ENCODE data around the gene GATA3.

Gene GATA3

GRCh38 chr10:8100366-8100765, 45.9 kb downstream of the GATA3 start:
- no peak for DNase-seq (ENCODE audit: low spot score)

- DNase-seq (ENCODE audit: low spot score) = no peak
Observed at GRCh38 chr10:8102708-8103401, 48.4 kb downstream of the GATA3 start.

- no peak for DNase-seq (ENCODE audit: low spot score)
Observed at GRCh38 chr10:8103543-8103942, 49.1 kb downstream of the GATA3 start.

- no peak for DNase-seq (ENCODE audit: low spot score)
Observed at GRCh38 chr10:8104005-8104404, 49.5 kb downstream of the GATA3 start.

- no peak for DNase-seq (ENCODE audit: low spot score)
Observed at GRCh38 chr10:8104721-8105120, 50.2 kb downstream of the GATA3 start.

- DNase-seq (ENCODE audit: low spot score) = no peak
Observed at GRCh38 chr10:8105932-8106331, 51.4 kb downstream of the GATA3 start.

- DNase-seq (ENCODE audit: low spot score) = no peak
Observed at GRCh38 chr10:8112230-8112905, 57.9 kb downstream of the GATA3 start.

GRCh38 chr10:8112942-8113442, 58.5 kb downstream of the GATA3 start:
- no peak for DNase-seq (ENCODE audit: low spot score)

- DNase-seq (ENCODE audit: low spot score) = no peak
Observed at GRCh38 chr10:8113616-8114015, 59.1 kb downstream of the GATA3 start.

- DNase-seq (ENCODE audit: low spot score) = no peak
Observed at GRCh38 chr10:8114741-8115617, 60.5 kb downstream of the GATA3 start.

- DNase-seq (ENCODE audit: low spot score) = no peak
Observed at GRCh38 chr10:8115618-8115980, 61.1 kb downstream of the GATA3 start.

- DNase-seq (ENCODE audit: low spot score) = no peak
Observed at GRCh38 chr10:8116474-8116873, 62.0 kb downstream of the GATA3 start.

- DNase-seq (ENCODE audit: low spot score) = no peak
Observed at GRCh38 chr10:8116926-8117493, 62.5 kb downstream of the GATA3 start.

- no peak for DNase-seq (ENCODE audit: low spot score)
Observed at GRCh38 chr10:8121201-8121890, 66.9 kb downstream of the GATA3 start.

- no peak for DNase-seq (ENCODE audit: low spot score)
Observed at GRCh38 chr10:8122611-8123369, 68.3 kb downstream of the GATA3 start.

- DNase-seq (ENCODE audit: low spot score) = no peak
Observed at GRCh38 chr10:8124436-8124835, 69.9 kb downstream of the GATA3 start.

All from hepatic stellate cell (primary cell).